Activated effector memory CD4-positive, alpha-beta T cell treated with anti-CD3 and anti-CD28 coated beads, Interleukin-2, amount 50 U/mL, for 16 hours (primary cell): ENCODE results near the gene ZNF462.

ENCODE experiments used
- DNase-seq: peaks from one replicate; pipeline ENCODE4 v3.0.0-alpha.2; 2020

ZNF462 gene

GRCh38 chr9:106929471-106930177 lies 66.7 kb downstream of the ZNF462 start:
- no peak for DNase-seq

- DNase-seq: no peak
These were observed 67.5 kb downstream of the ZNF462 start for GRCh38 chr9:106930477-106930876.

GRCh38 chr9:106931466-106931865 lies 68.5 kb downstream of the ZNF462 start:
- no peak for DNase-seq

GRCh38 chr9:106932178-106932577 lies 69.2 kb downstream of the ZNF462 start:
- no peak for DNase-seq

GRCh38 chr9:106932675-106933074 lies 69.7 kb downstream of the ZNF462 start:
- DNase-seq: no peak

GRCh38 chr9:106933470-106933869 lies 70.5 kb downstream of the ZNF462 start:
- DNase-seq: no peak

GRCh38 chr9:106934442-106935238 lies 71.7 kb downstream of the ZNF462 start:
- DNase-seq: no peak

- no peak for DNase-seq
These were observed 73.7 kb downstream of the ZNF462 start for GRCh38 chr9:106936680-106937079.

- no peak for DNase-seq
These were observed 79.0 kb downstream of the ZNF462 start for GRCh38 chr9:106941916-106942315.

GRCh38 chr9:106945727-106946660 lies 83.0 kb downstream of the ZNF462 start:
- no peak for DNase-seq

GRCh38 chr9:106947106-106947900 lies 84.3 kb downstream of the ZNF462 start:
- no peak for DNase-seq

GRCh38 chr9:106953174-106953573 lies 90.2 kb downstream of the ZNF462 start:
- no peak for DNase-seq

GRCh38 chr9:106954558-106954957 lies 91.6 kb downstream of the ZNF462 start:
- DNase-seq: no peak

GRCh38 chr9:106954974-106955850 lies 92.2 kb downstream of the ZNF462 start:
- DNase-seq: no peak

- DNase-seq: no peak
These were observed 94.0 kb downstream of the ZNF462 start for GRCh38 chr9:106956971-106957370.

- DNase-seq: no peak
These were observed 96.1 kb downstream of the ZNF462 start for GRCh38 chr9:106958955-106959657.

- no peak for DNase-seq
These were observed 97.3 kb downstream of the ZNF462 start for GRCh38 chr9:106960258-106960657.

- DNase-seq: no peak
These were observed 98.7 kb downstream of the ZNF462 start for GRCh38 chr9:106961623-106962022.

GRCh38 chr9:106962122-106962521 lies 99.2 kb downstream of the ZNF462 start:
- DNase-seq: no peak

GRCh38 chr9:106962615-106963363 lies 99.8 kb downstream of the ZNF462 start:
- no peak for DNase-seq
